ENCODE data around the gene SUPT7L.
"Not testable (repeated sequence)": the region's sequence is repeated elsewhere in the genome, so short reads cannot be mapped to it uniquely, and the experiment has no call there.

The SUPT7L gene

GRCh38 chr2:27636766-27637165, 26.6 kb downstream of the SUPT7L start:
- no peak overlapping the region for H3K9ac ChIP-seq (ENCODE audit: low read depth, low read length)
- H3K27ac ChIP-seq (ENCODE audit: low read depth, low read length) = no peak overlapping the region
- H3K4me3 ChIP-seq (ENCODE audit: low read length) = no peak overlapping the region
- H3K9me3 ChIP-seq (ENCODE audit: insufficient read depth, low read depth, low read length) = no peaks in the 10 kb centered on the region
- no peaks in the 10 kb centered on the region for H3K4me1 ChIP-seq (ENCODE audit: insufficient read depth, low read length)
- 94% methylated on average over 5 of the region's 5 CpGs for WGBS
- no peaks in the 10 kb centered on the region for H3K27me3 ChIP-seq (ENCODE audit: insufficient read depth, low read length)
- H3K36me3 ChIP-seq (ENCODE audit: insufficient read depth, low read length) = peaks cover 96% of the 10 kb centered on the region

GRCh38 chr2:27634291-27634690, 29.1 kb downstream of the SUPT7L start:
- H3K27ac ChIP-seq (ENCODE audit: low read depth, low read length) = no peak overlapping the region
- no peaks in the 10 kb centered on the region for H3K4me1 ChIP-seq (ENCODE audit: insufficient read depth, low read length)
- H3K27me3 ChIP-seq (ENCODE audit: insufficient read depth, low read length) = no peaks in the 10 kb centered on the region
- no peak overlapping the region for H3K4me3 ChIP-seq (ENCODE audit: low read length)
- no peaks in the 10 kb centered on the region for H3K9me3 ChIP-seq (ENCODE audit: insufficient read depth, low read depth, low read length)
- H3K9ac ChIP-seq (ENCODE audit: low read depth, low read length) = no peak overlapping the region
- H3K36me3 ChIP-seq (ENCODE audit: insufficient read depth, low read length) = peaks cover 87% of the 10 kb centered on the region
- 95% methylated on average over 2 of the region's 2 CpGs for WGBS

GRCh38 chr2:27630257-27630656, 33.2 kb downstream of the SUPT7L start:
- not testable (repeated sequence) for H3K9me3 ChIP-seq (ENCODE audit: insufficient read depth, low read depth, low read length); H3K27ac ChIP-seq (ENCODE audit: low read depth, low read length); H3K27me3 ChIP-seq (ENCODE audit: insufficient read depth, low read length); H3K9ac ChIP-seq (ENCODE audit: low read depth, low read length); H3K4me3 ChIP-seq (ENCODE audit: low read length); H3K4me1 ChIP-seq (ENCODE audit: insufficient read depth, low read length)
- peaks cover 47% of the 10 kb centered on the region for H3K36me3 ChIP-seq (ENCODE audit: insufficient read depth, low read length)
- WGBS = 94% methylated on average over 2 of the region's 2 CpGs

- WGBS = 3% methylated on average over 44 of the region's 44 CpGs
- peak within 1 kb of the TSS; percentile 61; the same call in 1 of the 2 replicates for H3K27ac ChIP-seq (ENCODE audit: low read depth, low read length)
Observed at GRCh38 chr2:27628767-27629709, 34.4 kb downstream of the SUPT7L start, which contains the start of the genes CCDC121 and GPN1. CCDC121 (minus strand) TSS chr2:27629012; CDS start chr2:27627799, 1,213 bp downstream. GPN1 (plus strand) TSS chr2:27629050; CDS start chr2:27629059, 9 bp downstream.

GRCh38 chr2:27627963-27628766, 35.2 kb downstream of the SUPT7L start:
- Histone ChIP-seq H3K4me1 (ENCODE audit: insufficient read depth, low read length) (peaks cover 12% of the 10 kb centered on the region; the same call in 1 of the 2 replicates), H3K27ac (ENCODE audit: low read depth, low read length) (no peak overlapping the region; the same call in 1 of the 2 replicates), H3K9me3 (ENCODE audit: insufficient read depth, low read depth, low read length) (no peaks in the 10 kb centered on the region), H3K27me3 (ENCODE audit: insufficient read depth, low read length) (no peaks in the 10 kb centered on the region), H3K9ac (ENCODE audit: low read depth, low read length) (peak overlapping the region; percentile 97), H3K4me3 (ENCODE audit: low read length) (peak overlapping the region; percentile 90), H3K36me3 (ENCODE audit: insufficient read depth, low read length) (peaks cover 38% of the 10 kb centered on the region)
- 7% methylated on average over 21 of the region's 21 CpGs for WGBS

More at GRCh38 chr2:27628767-27629709, 34.4 kb downstream of the SUPT7L start, which contains the start of the genes CCDC121 and GPN1:
- Histone ChIP-seq H3K27me3 (ENCODE audit: insufficient read depth, low read length) (no peaks in the 10 kb centered on the region), H3K36me3 (ENCODE audit: insufficient read depth, low read length) (peaks cover 35% of the 10 kb centered on the region), H3K9me3 (ENCODE audit: insufficient read depth, low read depth, low read length) (no peaks in the 10 kb centered on the region), H3K9ac (ENCODE audit: low read depth, low read length) (peak within 1 kb of the TSS; percentile 97), H3K4me3 (ENCODE audit: low read length) (peak within 1 kb of the TSS; percentile 90), H3K4me1 (ENCODE audit: insufficient read depth, low read length) (peaks cover 6% of the 10 kb centered on the region; the same call in 1 of the 2 replicates)

- 81% methylated on average over 3 of the region's 3 CpGs for WGBS
- Histone ChIP-seq H3K4me1 (ENCODE audit: insufficient read depth, low read length) (peaks cover 24% of the 10 kb centered on the region; the same call in 1 of the 2 replicates), H3K36me3 (ENCODE audit: insufficient read depth, low read length) (peaks cover 38% of the 10 kb centered on the region)
- H3K27ac ChIP-seq (ENCODE audit: low read depth, low read length); H3K9me3 ChIP-seq (ENCODE audit: insufficient read depth, low read depth, low read length); H3K4me3 ChIP-seq (ENCODE audit: low read length); H3K9ac ChIP-seq (ENCODE audit: low read depth, low read length); H3K27me3 ChIP-seq (ENCODE audit: insufficient read depth, low read length): not testable (repeated sequence)
Observed at GRCh38 chr2:27626921-27627320, 36.5 kb downstream of the SUPT7L start.

- H3K27ac ChIP-seq (ENCODE audit: low read depth, low read length); H3K4me3 ChIP-seq (ENCODE audit: low read length); H3K9ac ChIP-seq (ENCODE audit: low read depth, low read length); H3K9me3 ChIP-seq (ENCODE audit: insufficient read depth, low read depth, low read length); H3K27me3 ChIP-seq (ENCODE audit: insufficient read depth, low read length): not testable (repeated sequence)
- WGBS = 100% methylated on average over 1 of the region's 1 CpG
- peaks cover 38% of the 10 kb centered on the region for H3K36me3 ChIP-seq (ENCODE audit: insufficient read depth, low read length)
- H3K4me1 ChIP-seq (ENCODE audit: insufficient read depth, low read length) = peaks cover 27% of the 10 kb centered on the region; the same call in 1 of the 2 replicates
Observed at GRCh38 chr2:27626323-27626722, 37.1 kb downstream of the SUPT7L start.

- no peak overlapping the region for H3K4me3 ChIP-seq (ENCODE audit: low read length)
- no peaks in the 10 kb centered on the region for H3K27me3 ChIP-seq (ENCODE audit: insufficient read depth, low read length)
- no peak overlapping the region for H3K9ac ChIP-seq (ENCODE audit: low read depth, low read length)
- no peaks in the 10 kb centered on the region for H3K9me3 ChIP-seq (ENCODE audit: insufficient read depth, low read depth, low read length)
- H3K4me1 ChIP-seq (ENCODE audit: insufficient read depth, low read length) = peaks cover 27% of the 10 kb centered on the region; the same call in 1 of the 2 replicates
- no peak overlapping the region for H3K27ac ChIP-seq (ENCODE audit: low read depth, low read length)
- peaks cover 40% of the 10 kb centered on the region for H3K36me3 ChIP-seq (ENCODE audit: insufficient read depth, low read length)
Observed at GRCh38 chr2:27624943-27625342, 38.5 kb downstream of the SUPT7L start.

- Histone ChIP-seq H3K9ac (ENCODE audit: low read depth, low read length) (no peak overlapping the region), H3K9me3 (ENCODE audit: insufficient read depth, low read depth, low read length) (no peaks in the 10 kb centered on the region), H3K4me1 (ENCODE audit: insufficient read depth, low read length) (peaks cover 24% of the 10 kb centered on the region; the same call in 1 of the 2 replicates), H3K27ac (ENCODE audit: low read depth, low read length) (peak overlapping the region; percentile 83), H3K36me3 (ENCODE audit: insufficient read depth, low read length) (peaks cover 60% of the 10 kb centered on the region), H3K27me3 (ENCODE audit: insufficient read depth, low read length) (no peaks in the 10 kb centered on the region), H3K4me3 (ENCODE audit: low read length) (no peak overlapping the region; the same call in 1 of the 2 replicates)
- WGBS = 58% methylated on average over 3 of the region's 3 CpGs
Observed at GRCh38 chr2:27622921-27623384, 40.5 kb downstream of the SUPT7L start.

- Histone ChIP-seq H3K9me3 (ENCODE audit: insufficient read depth, low read depth, low read length) (no peaks in the 10 kb centered on the region), H3K4me3 (ENCODE audit: low read length) (no peak overlapping the region), H3K4me1 (ENCODE audit: insufficient read depth, low read length) (peaks cover 21% of the 10 kb centered on the region; the same call in 1 of the 2 replicates), H3K9ac (ENCODE audit: low read depth, low read length) (no peak overlapping the region), H3K27me3 (ENCODE audit: insufficient read depth, low read length) (no peaks in the 10 kb centered on the region), H3K36me3 (ENCODE audit: insufficient read depth, low read length) (peaks cover 74% of the 10 kb centered on the region), H3K27ac (ENCODE audit: low read depth, low read length) (no peak overlapping the region; the same call in 1 of the 2 replicates)
- WGBS = 93% methylated on average over 1 of the region's 1 CpG
Observed at GRCh38 chr2:27621524-27621923, 41.9 kb downstream of the SUPT7L start.
